Pancreas (tissue), 10 donors: ENCODE measurements around the gene CAMK1D. TPM values are rescaled to one million over a fixed set of nuclear protein-coding genes. Genes with fewer than 3 reads are reported as not detected.

Experiments
- ATAC-seq, 4 donors: fragments of 200-7000 bp; cut with Tn5 transposase; one replicate each; pipeline versions ENCODE4 v1.8.0 to v1.9.1; 2020; ENCODE audit warnings: mild to moderate bottlenecking in 4 of 4, moderate library complexity in 4 of 4
- DNase-seq, 6 donors: peaks; one replicate each; pipeline ENCODE4 v3.0.0-alpha.2; 2020
- FAIRE-seq: peaks from 2 replicates; lab custom pipeline; 2012; peaks lifted over from hg19 to GRCh38; lab: Jason Lieb, UNC
- H3K27ac ChIP-seq, 4 donors: fragments of 200-600 bp; sonication (generic); 1 replicate in 3 of 4; 2 replicates in 1 of 4; pipeline versions ENCODE4 v1.5.0 to v1.8.0; 2020
- H3K27me3 ChIP-seq, 4 donors: fragments of 200-600 bp; one replicate each; pipeline ENCODE4 v1.8.0; 2021
- H3K36me3 ChIP-seq, 3 donors: fragments of 200-600 bp; sonication (generic) in 1 of 3; one replicate each; pipeline versions ENCODE4 v1.5.0 to v1.8.0; 2020 to 2021
- H3K4me1 ChIP-seq, 3 donors: fragments of 200-600 bp; one replicate each; pipeline ENCODE4 v1.8.0; 2021
- H3K4me3 ChIP-seq, 4 donors: fragments of 200-600 bp; sonication (generic) in 2 of 4; one replicate each; pipeline versions ENCODE4 v1.5.0 to v1.8.0; 2020 to 2021
- H3K9me3 ChIP-seq, 4 donors: fragments of 200-600 bp; one replicate each; pipeline ENCODE4 v1.8.0; 2021
- CTCF ChIP-seq, 4 donors: fragments of 200-600 bp; sonication (generic) in 3 of 4; IDR thresholded peaks; one replicate each; pipeline versions ENCODE4 v1.5.0 to v1.8.0; 2021; ENCODE audit warnings: antibody characterized with exemption in 4 of 4
- WGBS, 2 donors: extraction: QIAGEN DNeasy Blood & Tissue Kit; methylation state at CpG; one replicate each; pipeline ENCODE4 v1.1.7; 2013; 5-methylcytosine and 5-hydroxymethylcytosine counted together
- intact Hi-C, 3 donors: fragments of 100-400 bp; cut with DNase I; formaldehyde crosslinking; loops; one replicate each; pipeline versions ENCODE4 v1.11.1 to v1.14.2; 2022
- polyA plus RNA-seq, 2 donors: library from polyadenylated mRNA; stranded (reverse); fragments of 200-250 nt; gene quantifications; one replicate each; pipeline ENCODE4 v1.2.3, GENCODE V29; 2013
- total RNA-seq, 6 donors: library from RNA; stranded (reverse); fragmentation: NEBNext Ultra II Directional in 4 of 6; extraction: Animal tissue kit (Norgen Biotek cat#: 25700) in 4 of 6; gene quantifications; one replicate each; pipeline versions ENCODE4 v1.2.1 to v1.2.4, GENCODE V29; 2021 to 2023
- donor health status: healthy with polysubstance abuse.
- donor health status: DM: no; HTN: no; CAD: no; lungs with moderate emphysema.
- donor health status: DM: no; HTN: no; CAD: no.
- donor health status: control.
- donor health status: control.
- donor health status: Bipolar disorder and iron deficiency.
- donor health status: DM: yes; HTN: yes; CAD: no.
- donor health status: DM: no; HTN: no; CAD: no.
- donor health status: DM: no; HTN: no; CAD: no.
- donor health status: DM: yes; HTN: yes; CAD: no.

The CAMK1D gene
- total and polyA plus RNA-seq, 8 donors, result 2.9 to 30.1 (median 22.7) TPM

- Histone ChIP-seq H3K4me3 (peak overlapping the region; percentile 69 to 95 (median 84)), H3K36me3 (no peaks in the 10 kb centered on the region), H3K27ac (peak overlapping the region; percentile 85 to 89 (median 86)), H3K27me3 (no peaks in the 10 kb centered on the region), H3K4me1 (peaks cover 12 to 23% (median 22%) of the 10 kb centered on the region in 3 donors), H3K9me3 (no peaks in the 10 kb centered on the region)
- 10 to 11% methylated on average over 23 to 24 of the region's 24 CpGs for WGBS, 2 donors
- DNase-seq, result peak; percentile 67 to 91 (median 82)
- intact Hi-C loops, result loop anchor here in 1 of 3 donors (5.0 kb wide), 1 partner anchor 81 kb away; no protein-coding TSS in a partner anchor
- ATAC-seq, result peak; percentile 63 to 72 (median 69)
- FAIRE-seq, result no peak
- TF ChIP-seq CTCF (IDR thresholded peaks at IDR 0.05), result no peak
Observed at GRCh38 chr10:12348294-12348869, 965 bp upstream of the CAMK1D start.

GRCh38 chr10:12349629-12350166 lies 351 bp downstream of the CAMK1D start:
- 0 to 1% methylated on average over 41 to 73 of the region's 73 CpGs for WGBS, 2 donors
- FAIRE-seq, result no peak
- peak overlapping the region; percentile 85 to 89 (median 86) for H3K27ac ChIP-seq
- intact Hi-C loops, result loop anchor here in 1 of 3 donors (5.0 to 10.0 kb wide), 2 partner anchors 82 to 135 kb away; no protein-coding TSS in a partner anchor
- TF ChIP-seq CTCF (IDR thresholded peaks at IDR 0.05), result no peak
- no peaks in the 10 kb centered on the region for H3K27me3 ChIP-seq
- H3K4me3 ChIP-seq, result peak overlapping the region; percentile 69 to 95 (median 84)
- no peaks in the 10 kb centered on the region for H3K36me3 ChIP-seq
- peaks cover 19 to 26% (median 25%) of the 10 kb centered on the region in 3 donors for H3K4me1 ChIP-seq
- H3K9me3 ChIP-seq, result no peaks in the 10 kb centered on the region
- ATAC-seq, result no peak
- DNase-seq, result peak in 3 of 6 donors; percentile 53 to 66 (median 55)

- Histone ChIP-seq H3K4me3 (peak overlapping the region; percentile 69 to 95 (median 84)), H3K9me3 (no peaks in the 10 kb centered on the region), H3K27ac (peak overlapping the region; percentile 85 to 89 (median 86)), H3K36me3 (no peaks in the 10 kb centered on the region), H3K27me3 (no peaks in the 10 kb centered on the region), H3K4me1 (peaks cover 19 to 26% (median 25%) of the 10 kb centered on the region in 3 donors)
- TF ChIP-seq CTCF (IDR thresholded peaks at IDR 0.05), result no peak
- intact Hi-C loops, result loop anchor here in 1 of 3 donors (10.0 kb wide), 1 partner anchor 134 kb away; no protein-coding TSS in a partner anchor
- DNase-seq, result peak; percentile 22 to 69 (median 42)
- peak in 3 of 4 donors; percentile 4 to 26 (median 11) for ATAC-seq
- FAIRE-seq, result no peak
- WGBS, 2 donors, result 0% methylated on average over 47 of the region's 47 CpGs
Observed at GRCh38 chr10:12350167-12350872, 973 bp downstream of the CAMK1D start.

GRCh38 chr10:12350925-12351324 lies 1.6 kb downstream of the CAMK1D start:
- Histone ChIP-seq H3K4me1 (peaks cover 19 to 26% (median 24%) of the 10 kb centered on the region in 3 donors), H3K4me3 (peak overlapping the region; percentile 69 to 95 (median 84)), H3K27ac (peak overlapping the region in 2 of 4 donors; percentile 88 to 89), H3K27me3 (no peaks in the 10 kb centered on the region), H3K9me3 (no peaks in the 10 kb centered on the region), H3K36me3 (no peaks in the 10 kb centered on the region)
- TF ChIP-seq CTCF (IDR thresholded peaks at IDR 0.05), result no peak
- DNase-seq (no peak), ATAC-seq (no peak), FAIRE-seq (no peak)
- intact Hi-C loops, result loop anchor here in 1 of 3 donors (10.0 kb wide), 1 partner anchor 134 kb away; no protein-coding TSS in a partner anchor
- WGBS, 2 donors, result 15 to 16% methylated on average over 9 of the region's 9 CpGs
